K562 (cell line): Measurements from ENCODE around the gene KCNK4. TPM values are rescaled to one million over a fixed set of nuclear protein-coding genes. Genes with fewer than 3 reads are reported as not detected.

Source experiments
- ATAC-seq: fragments of 200-7000 bp; cut with Tn5 transposase; 3 replicates; pipeline ENCODE4 v1.9.1; 2020; ENCODE audit warnings: moderate library complexity
- BruUV-seq: library from RNA; stranded (reverse); fragments of 400-500 nt; replicated peaks from 2 replicates; lab custom pipeline; 2021; lab: Mats Ljungman, UMichigan
- CTCF ChIA-PET: fragments of 300-600 bp; formaldehyde crosslinking; extraction: SDS; loops from one replicate; lab custom pipeline; 2021; ENCODE audit warnings: low intra/inter-chr PET ratio; lab: Yijun Ruan, JAX
- POLR2A ChIA-PET: fragments of 300-600, 350-650 bp; sonication (Branson Sonifier 250); formaldehyde crosslinking; extraction: SDS; loops from one replicate; lab custom pipeline; 2021; ENCODE audit warnings: antibody characterized with exemption, inconsistent platforms; lab: Yijun Ruan, JAX
- DNase-seq, 4 experiments: peaks; one replicate each; pipeline versions ENCODE4 v3.0.0 to v3.0.0-alpha.2; 2011 to 2018; ENCODE audit warnings: low spot score in 3 of 4, mixed read lengths in 3 of 4; ENCODE audit errors: extremely low read depth in 1 of 4
- FAIRE-seq: peaks from 2 replicates; lab custom pipeline; 2011; peaks lifted over from hg19 to GRCh38; lab: Jason Lieb, UNC
- H2AFZ ChIP-seq: 2 replicates; pipeline ENCODE4 v1.6.0; 2011; ENCODE audit warnings: low read depth, low read length, control low read depth, inconsistent platforms
- H3K27ac ChIP-seq: fragments of 200-600 bp; 3 replicates; pipeline ENCODE4 v1.8.0; 2011; ENCODE audit warnings: low read depth, mild to moderate bottlenecking, control low read depth, inconsistent platforms, low read length, moderate library complexity, mixed read lengths; ENCODE audit errors: extremely low read depth
- H3K27me3 ChIP-seq, 2 experiments: fragments of 300-600 bp in 1 of 2; 2 replicates in 1 of 2; 3 replicates in 1 of 2; pipeline versions ENCODE4 v1.6.0 to v1.8.0; 2011; ENCODE audit warnings: inconsistent platforms in 2 of 2, low read length in 2 of 2, mild to moderate bottlenecking in 1 of 2, mixed read lengths in 1 of 2, moderate library complexity in 1 of 2; ENCODE audit not compliant: control insufficient read depth in 2 of 2, insufficient read depth in 2 of 2
- H3K36me3 ChIP-seq: fragments of 300-600 bp; 3 replicates; pipeline ENCODE4 v1.8.0; 2011; ENCODE audit warnings: mild to moderate bottlenecking, low read length, inconsistent platforms; ENCODE audit not compliant: control insufficient read depth, insufficient read depth
- H3K4me1 ChIP-seq, 2 experiments: fragments of 200-600 bp in 1 of 2; replicated peaks in 1 of 2; 2 replicates in 1 of 2; 3 replicates in 1 of 2; pipeline versions ENCODE4 v1.5.1 to v1.8.0; 2011; ENCODE audit warnings: inconsistent platforms in 2 of 2, low read length in 2 of 2, mild to moderate bottlenecking in 1 of 2, mixed read lengths in 1 of 2, moderate library complexity in 1 of 2; ENCODE audit not compliant: control insufficient read depth in 2 of 2, insufficient read depth in 2 of 2
- H3K4me2 ChIP-seq: 2 replicates; pipeline ENCODE4 v1.6.1; 2011; ENCODE audit warnings: low read length, control low read depth, inconsistent platforms, mixed read lengths; ENCODE audit not compliant: insufficient read depth
- H3K4me3 ChIP-seq: fragments of 200-600 bp; sonication (generic), shearing (Covaris generic); 2 replicates; pipeline ENCODE4 v1.5.1; 2016; ENCODE audit warnings: control low read depth, inconsistent platforms
- H3K79me2 ChIP-seq: fragments of 200-600 bp; 3 replicates; pipeline ENCODE4 v1.8.0; 2011; ENCODE audit warnings: low read length, inconsistent platforms; ENCODE audit not compliant: control insufficient read depth, insufficient read depth
- H3K9ac ChIP-seq, 2 experiments: 2 replicates each; pipeline versions ENCODE4 v1.6.0 to v1.6.1; 2011; ENCODE audit warnings: low read depth in 2 of 2, low read length in 2 of 2, control low read depth in 1 of 2, inconsistent platforms in 1 of 2, mild to moderate bottlenecking in 1 of 2, mixed read lengths in 1 of 2; ENCODE audit not compliant: insufficient read depth in 1 of 2
- H3K9me1 ChIP-seq: one replicate; pipeline ENCODE4 v1.6.0; 2011; ENCODE audit warnings: inconsistent platforms, mild to moderate bottlenecking, low read length, moderate library complexity; ENCODE audit not compliant: control insufficient read depth, insufficient read depth
- H3K9me3 ChIP-seq: replicated peaks from 2 replicates; pipeline ENCODE4 v1.5.1; 2011; ENCODE audit warnings: low read depth, low read length, inconsistent platforms; ENCODE audit not compliant: control insufficient read depth, insufficient read depth
- H4K20me1 ChIP-seq: replicated peaks from 2 replicates; pipeline ENCODE4 v1.6.1; 2011; ENCODE audit warnings: low read length, inconsistent platforms, mixed read lengths; ENCODE audit not compliant: control insufficient read depth, insufficient read depth
- ETV1 ChIP-seq: fragments of 450-650 bp; conservative IDR thresholded peaks from 2 replicates; pipeline ENCODE4 v1.6.1; 2016; ENCODE audit warnings: missing genetic modification characterization, control low read depth, low read depth, missing compliant biosample characterization
- NELFE ChIP-seq: IDR thresholded peaks from 2 replicates; pipeline ENCODE4 v1.6.1; 2011; ENCODE audit warnings: mild to moderate bottlenecking; ENCODE audit not compliant: insufficient read depth, insufficient read length
- RBFOX2 ChIP-seq: fragments of 200-400 bp; formaldehyde crosslinking; IDR thresholded peaks from 2 replicates; pipeline ENCODE4 v1.6.1; 2017; ENCODE audit warnings: low read depth, mild to moderate bottlenecking, low read length, moderate library complexity
- SMARCC2 ChIP-seq: fragments of 450-650 bp; IDR thresholded peaks from 2 replicates; pipeline ENCODE4 v1.6.1; 2017; ENCODE audit warnings: antibody characterized with exemption, moderate library complexity, mild to moderate bottlenecking, low read depth
- TBL1XR1 ChIP-seq, 2 experiments: IDR thresholded peaks; 2 replicates each; pipeline ENCODE4 v1.6.1; 2012; ENCODE audit warnings: improper control_type of control experiment in 2 of 2, low read length in 2 of 2, mild to moderate bottlenecking in 1 of 2
- ZNF445 ChIP-seq: fragments of 250-450 bp; sonication (Bioruptor Pico); IDR thresholded peaks from 2 replicates; pipeline ENCODE4 v1.4.0; 2020; ENCODE audit warnings: low read depth, mild to moderate bottlenecking, moderate library complexity
- WGBS: fragments of 100-300 bp; shearing (Covaris generic); methylation state at CpG from one replicate; pipeline ENCODE4 v1.1.6; 2016; ENCODE audit warnings: low coverage, mixed read lengths; ENCODE audit not compliant: insufficient coverage; ENCODE audit errors: missing lambda C conversion rate; 5-methylcytosine and 5-hydroxymethylcytosine counted together
- in situ Hi-C: fragments of 300-500 bp; cut with MboI; formaldehyde crosslinking; loops from 4 replicates; pipeline ENCODE4 v1.15.0; 2018; ENCODE audit warnings: inconsistent platforms, mixed read lengths
- intact Hi-C: fragments of 100-400 bp; cut with micrococcal nuclease; formaldehyde crosslinking; loops from 2 replicates; pipeline ENCODE4 v1.14.2; 2022
- polyA plus RNA-seq, 8 experiments: library from polyadenylated mRNA; depleted of rRNA in 4 of 8; stranded (reverse) in 5 of 8; unstranded in 3 of 8; fragments of >200 nt; fragmentation: Nextera tagmentation in 2 of 8; fragmentation: Illumina TruSeq in 1 of 8; extraction: Ambion mirVana in 2 of 8; extraction: Trizol in 1 of 8; gene quantifications; 2 replicates each; pipeline versions ENCODE4 v1.2.1 to v1.2.3, GENCODE V29; 2011 to 2014; ENCODE audit warnings: inconsistent platforms in 1 of 8, missing spikeins in 1 of 8
- total RNA-seq, 7 experiments: library from RNA; depleted of rRNA in 6 of 7; stranded (reverse); fragments of >200 nt in 6 of 7; fragmentation: Illumina TruSeq in 2 of 7; extraction: Trizol in 2 of 7; gene quantifications; 2 replicates each; pipeline versions ENCODE4 v1.2.1 to v1.2.3, GENCODE V29; 2011 to 2021; ENCODE audit warnings: low replicate concordance in 1 of 7

The KCNK4 gene
- total and polyA plus RNA-seq, 9 of the 15 experiments (the other 6 are each of a cell fraction or from before 2014, with no cell fraction given), result not detected

- BruUV-seq, result no TSS peak
- ATAC-seq, result no peak
- Histone ChIP-seq H3K9me1 (peaks cover 3% of the 10 kb centered on the region), H3K4me1 (peaks cover 15 to 57% of the 10 kb centered on the region in 2 experiments), H3K4me2 (no peak overlapping the region), H3K9ac (no peak overlapping the region), H3K36me3 (peaks cover 71% of the 10 kb centered on the region), H3K9me3 (no peaks in the 10 kb centered on the region), H3K27me3 (no peaks in the 10 kb centered on the region), H3K4me3 (no peak overlapping the region), H3K79me2 (peaks cover 15% of the 10 kb centered on the region; the same call in 2 of the 3 replicates), H4K20me1 (no peaks in the 10 kb centered on the region), H3K27ac (no peak overlapping the region), H2AFZ (no peak overlapping the region)
- intact Hi-C loops (no loop called here), in situ Hi-C loops (no loop called here)
- DNase-seq, result no peak
- ChIA-PET CTCF (no interaction called here), POLR2A (interaction anchor here (0.6 to 1.7 kb wide), 5 partner anchors 10 to 59 kb away, joined by 3 to 7 read pairs (median 4); partner anchors contain the start of genes FERMT3 and PPP1R14B)
- no peak for FAIRE-seq
- WGBS, result 93% methylated on average over 22 of the region's 35 CpGs
- TF ChIP-seq ETV1 (tag) (no peak), TBL1XR1 (IDR thresholded peaks at IDR 0.05; ENCODE audit: low read length in 2 of 2) (no peak), NELFE (no peak), ZNF445 (no peak), SMARCC2 (no peak), RBFOX2 (0 out of 2 replicates have a peak, but pooled peaks have one; percentile 23)
Observed at GRCh38 chr11:64265176-64266160, 25.6 kb upstream of the KCNK4 start.
